Ammon's horn (tissue), 1 donor: Measurements from ENCODE around the gene ANAPC4.

Experiments
- DNase-seq: peaks from one replicate; pipeline ENCODE4 v3.0.0-alpha.2; 2016; ENCODE audit warnings: low spot score

The ANAPC4 gene

GRCh38 chr4:25377572-25378436, 741 bp downstream of the ANAPC4 start:
- no peak for DNase-seq

- DNase-seq = no peak
Measured at GRCh38 chr4:25378437-25378743, 1.3 kb downstream of the ANAPC4 start.

GRCh38 chr4:25379591-25379990, 2.5 kb downstream of the ANAPC4 start:
- no peak for DNase-seq

- no peak for DNase-seq
Measured at GRCh38 chr4:25383647-25384046, 6.6 kb downstream of the ANAPC4 start.

GRCh38 chr4:25386926-25387325, 9.9 kb downstream of the ANAPC4 start:
- no peak for DNase-seq

- DNase-seq = no peak
Measured at GRCh38 chr4:25397305-25397704, 20.2 kb downstream of the ANAPC4 start.

- no peak for DNase-seq
Measured at GRCh38 chr4:25399510-25399909, 22.4 kb downstream of the ANAPC4 start.

- DNase-seq = no peak
Measured at GRCh38 chr4:25401066-25401465, 24.0 kb downstream of the ANAPC4 start.

GRCh38 chr4:25402521-25402920, 25.5 kb downstream of the ANAPC4 start:
- no peak for DNase-seq

GRCh38 chr4:25403699-25404098, 26.6 kb downstream of the ANAPC4 start:
- DNase-seq = no peak

- no peak for DNase-seq
Measured at GRCh38 chr4:25405453-25405852, 28.4 kb downstream of the ANAPC4 start.

- no peak for DNase-seq
Measured at GRCh38 chr4:25406081-25406692, 29.1 kb downstream of the ANAPC4 start.

GRCh38 chr4:25410820-25411529, 33.9 kb downstream of the ANAPC4 start:
- DNase-seq = no peak

- DNase-seq = no peak
Measured at GRCh38 chr4:25413261-25413660, 36.2 kb downstream of the ANAPC4 start.

GRCh38 chr4:25417014-25417413, 40.0 kb downstream of the ANAPC4 start:
- no peak for DNase-seq

GRCh38 chr4:25420931-25421330, 43.9 kb downstream of the ANAPC4 start:
- no peak for DNase-seq

GRCh38 chr4:25421816-25422525, 44.9 kb downstream of the ANAPC4 start:
- no peak for DNase-seq

- DNase-seq = no peak
Measured at GRCh38 chr4:25423548-25423947, 46.5 kb downstream of the ANAPC4 start.

GRCh38 chr4:25424539-25425228, 47.6 kb downstream of the ANAPC4 start:
- no peak for DNase-seq

- no peak for DNase-seq
Measured at GRCh38 chr4:25425361-25425760, 48.3 kb downstream of the ANAPC4 start.

- no peak for DNase-seq
Measured at GRCh38 chr4:25427871-25428270, 50.8 kb downstream of the ANAPC4 start.

GRCh38 chr4:25430630-25431029, 53.6 kb downstream of the ANAPC4 start:
- DNase-seq = no peak
